Activated CD4-positive, alpha-beta T cell treated with anti-CD3 and anti-CD28 coated beads, Interleukin-2, amount 50 U/mL, for 4 hours (primary cell): Measurements from ENCODE around the gene AATK.

Experiments
- DNase-seq, 2 experiments: peaks; one replicate each; pipeline ENCODE4 v3.0.0-alpha.2; 2020

The AATK gene

DNA sequence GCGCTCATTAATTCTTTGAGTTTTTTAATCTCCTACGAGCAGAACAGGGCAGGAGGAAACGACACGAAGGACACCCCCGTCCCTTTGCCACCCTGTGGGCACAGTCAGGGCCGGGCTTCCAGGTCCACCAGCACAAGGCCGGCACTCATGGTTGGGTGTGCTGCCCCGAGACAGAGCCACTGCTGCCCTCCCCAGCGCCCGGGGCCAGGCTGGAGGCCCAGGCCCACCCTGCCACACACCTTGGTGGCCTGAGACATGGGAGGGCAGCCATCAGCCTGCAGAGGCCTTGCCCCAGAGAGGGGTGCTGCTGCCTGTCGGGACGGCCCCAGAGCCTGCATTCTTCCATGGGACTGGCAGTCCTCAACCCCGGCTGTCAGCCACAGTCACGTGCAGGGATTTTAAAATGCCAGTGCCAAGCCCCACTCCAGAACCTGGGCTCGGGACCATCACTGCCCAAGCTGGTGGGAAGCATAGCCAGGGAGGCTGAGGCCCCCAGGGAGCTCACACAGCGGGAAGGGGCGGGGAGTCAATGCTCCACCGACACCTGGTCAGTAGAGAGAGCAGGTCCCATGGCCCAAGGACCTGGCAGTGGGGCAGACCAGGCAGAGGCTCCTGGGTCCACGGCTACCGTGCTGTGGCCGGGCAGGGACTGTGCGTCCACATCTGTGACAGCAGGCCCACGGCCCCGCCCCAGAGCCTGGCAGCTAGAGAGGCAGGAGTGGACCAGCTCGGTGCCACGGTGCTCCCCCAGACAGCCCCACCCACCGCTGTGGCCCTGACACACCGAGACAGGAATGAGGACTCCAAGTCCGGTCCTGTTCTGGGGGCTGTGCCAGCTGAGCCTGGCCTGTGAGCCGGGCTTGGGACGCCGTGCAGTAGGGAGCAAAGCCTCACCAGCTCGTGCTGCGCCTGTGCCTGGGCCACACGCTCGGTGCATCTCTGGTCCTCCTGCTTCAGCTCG, 29.2 kb upstream of the AATK start:
- no peak for DNase-seq

- DNase-seq = no peak
These were observed 28.3 kb upstream of the AATK start for GRCh38 chr17:81194225-81194760.

GRCh38 chr17:81193470-81194224, 27.6 kb upstream of the AATK start:
- DNase-seq = no peak

- no peak for DNase-seq
These were observed 27.0 kb upstream of the AATK start for GRCh38 chr17:81193051-81193410.

DNA sequence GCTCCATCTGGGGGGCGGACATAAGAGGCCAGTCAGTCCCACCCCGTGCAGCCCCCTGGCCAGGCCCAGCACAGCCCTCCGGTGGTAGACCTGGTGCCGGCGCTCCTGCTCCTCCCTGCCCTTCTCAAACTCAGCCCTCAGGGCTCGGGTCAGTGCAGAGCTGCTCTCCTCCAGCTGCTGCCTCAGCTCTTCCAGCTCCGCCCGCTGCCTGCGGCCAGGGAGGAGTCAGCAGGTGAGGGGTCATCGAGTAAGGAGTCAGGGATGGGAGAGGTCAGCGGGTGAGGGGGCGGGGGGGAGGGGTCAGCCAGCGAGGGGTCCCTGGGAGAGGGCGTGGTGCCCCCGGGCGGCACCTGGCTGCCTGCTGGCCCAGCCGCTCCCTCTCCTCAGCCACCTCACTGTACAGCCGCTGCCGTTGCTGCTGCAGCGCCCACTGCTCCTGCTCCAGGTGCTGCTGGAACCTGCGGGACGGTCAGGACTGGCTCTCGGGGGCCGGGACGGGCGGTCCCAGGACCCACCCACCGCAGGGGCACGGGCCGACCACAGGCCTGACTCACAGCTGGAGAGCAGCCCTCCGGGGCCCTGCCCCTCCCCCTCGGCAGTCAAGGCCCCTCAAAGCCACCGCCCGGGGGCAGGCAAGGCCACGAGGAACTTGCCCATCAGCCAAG, 26.5 kb upstream of the AATK start:
- no peak for DNase-seq

DNA sequence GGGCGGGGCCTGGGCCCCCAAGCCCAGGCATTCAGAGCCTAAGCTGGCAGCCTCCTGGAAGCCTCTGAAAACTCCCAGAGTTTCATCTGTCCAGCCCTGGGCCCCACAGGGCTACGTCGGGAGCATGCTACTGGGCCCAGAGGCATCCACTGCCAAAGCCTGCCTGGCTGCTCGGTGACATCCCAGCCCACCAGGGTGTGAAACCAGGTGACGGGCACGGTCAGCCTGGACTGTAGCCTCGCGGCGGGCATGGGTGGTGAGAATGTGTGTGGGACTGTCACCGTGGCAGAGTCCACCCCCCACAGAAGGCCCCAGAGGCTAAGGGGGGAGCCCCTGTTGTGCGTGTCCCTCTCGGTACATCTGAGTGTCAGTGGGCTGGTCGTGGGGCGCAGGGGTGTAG, 25.6 kb upstream of the AATK start:
- DNase-seq = no peak

GRCh38 chr17:81191116-81191515, 25.1 kb upstream of the AATK start:
- no peak for DNase-seq

GRCh38 chr17:81190591-81190990, 24.6 kb upstream of the AATK start:
- DNase-seq = no peak

DNA sequence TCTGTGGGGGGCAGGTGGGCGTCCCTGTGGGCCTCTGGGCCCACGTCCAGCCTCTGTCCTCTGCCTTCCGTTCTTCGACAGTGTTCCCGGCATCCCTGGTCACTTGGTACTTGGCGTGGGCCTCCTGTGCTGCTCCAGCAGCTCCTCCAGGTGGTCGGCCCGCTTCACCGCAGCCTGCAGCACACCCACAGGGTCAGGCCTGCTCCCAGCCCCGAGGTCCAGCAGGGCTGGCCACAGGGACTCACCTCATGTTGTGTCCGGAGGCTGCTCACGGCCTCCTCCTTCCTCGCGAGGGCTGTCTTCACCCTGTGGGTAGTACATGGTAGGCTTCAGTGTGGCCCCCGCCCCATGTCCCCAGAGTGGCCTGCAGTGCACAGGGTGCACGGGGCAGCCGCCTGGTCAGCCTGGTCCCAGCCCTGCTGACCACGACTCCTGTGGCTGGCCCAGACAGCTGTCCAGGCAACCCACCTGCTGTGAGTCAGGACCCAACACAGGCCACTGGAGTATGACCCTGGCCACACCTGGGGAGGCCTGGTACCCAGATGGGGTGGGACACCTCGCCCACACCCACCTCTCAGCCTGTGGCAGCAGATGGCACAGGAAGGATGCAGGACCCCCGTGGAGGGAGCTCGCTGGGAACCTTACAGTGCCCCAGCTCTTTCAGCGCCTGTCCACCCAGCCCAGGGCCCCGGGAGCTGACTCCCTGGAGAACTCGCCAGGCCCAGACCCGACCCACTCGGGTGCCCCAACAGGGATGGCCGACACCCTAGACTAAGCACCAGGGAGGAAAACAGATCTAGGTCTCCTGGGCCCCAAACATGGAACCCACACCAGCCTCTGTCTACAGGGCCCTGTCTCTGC, 23.9 kb upstream of the AATK start:
- no peak for DNase-seq

GRCh38 chr17:81189016-81189415, 23.0 kb upstream of the AATK start:
- DNase-seq = no peak

- DNase-seq = no peak
These were observed 22.4 kb upstream of the AATK start for GRCh38 chr17:81188491-81188840.

GRCh38 chr17:81187586-81188490, 21.8 kb upstream of the AATK start:
- DNase-seq = no peak

GRCh38 chr17:81187120-81187519, 21.1 kb upstream of the AATK start:
- DNase-seq = no peak

DNA sequence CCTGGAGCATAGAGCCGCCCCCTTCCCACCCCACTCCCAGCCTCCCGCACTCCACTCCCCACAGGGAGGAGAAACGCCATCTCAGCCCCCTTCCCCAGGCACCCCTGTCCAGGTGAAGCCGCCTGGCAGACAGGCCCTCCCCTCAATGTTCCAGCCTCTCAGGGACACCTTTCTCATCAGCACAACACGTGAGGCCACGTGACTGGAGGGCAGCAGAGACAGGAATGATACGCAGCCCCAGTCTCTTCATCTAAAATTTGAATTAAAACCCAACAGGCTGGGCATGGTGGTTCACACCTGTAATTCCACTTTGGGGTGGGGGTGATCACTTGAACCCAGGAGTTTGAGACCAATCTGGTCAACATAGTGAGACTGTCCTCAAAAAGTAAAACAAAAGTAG, 20.2 kb upstream of the AATK start:
- no peak for DNase-seq

DNA sequence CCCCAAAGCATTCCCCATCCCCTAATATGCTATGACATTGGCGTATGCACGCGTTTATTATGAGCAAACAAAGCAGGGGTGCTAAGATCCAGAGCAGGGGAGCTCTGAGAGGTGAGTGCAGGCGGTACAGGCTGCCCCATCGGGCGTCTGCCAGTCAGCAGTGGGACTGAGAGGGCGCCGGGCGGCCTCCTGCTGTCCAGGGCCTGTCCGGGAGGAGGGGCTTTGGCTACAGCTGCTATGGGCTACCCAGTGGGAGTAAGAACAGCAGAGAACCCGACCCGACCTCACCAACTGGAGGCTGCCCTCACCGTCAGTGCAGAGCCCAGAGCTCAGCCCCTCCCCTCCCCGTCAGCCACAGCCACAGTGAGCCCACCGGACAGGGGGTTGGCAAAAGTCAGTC, 18.5 kb upstream of the AATK start:
- DNase-seq = no peak

DNA sequence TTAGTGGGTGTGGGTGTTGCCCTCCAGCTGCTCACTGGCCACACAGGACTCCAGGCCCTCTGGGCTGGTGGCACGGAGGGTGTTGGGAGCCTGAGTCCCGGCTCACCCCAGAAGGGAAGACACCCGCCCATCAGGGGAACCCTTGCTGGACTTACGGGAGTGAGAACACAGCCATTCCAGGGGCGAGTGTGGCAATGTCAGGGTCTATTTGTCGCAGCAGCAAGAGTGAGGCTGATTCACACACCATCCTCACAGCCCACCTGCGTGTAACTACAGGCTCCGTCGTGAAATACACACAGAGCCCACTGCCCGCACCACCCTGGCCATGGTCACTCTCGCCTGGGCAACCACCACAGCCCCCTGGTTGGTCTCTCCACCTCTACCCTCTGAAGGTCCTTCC, 17.8 kb upstream of the AATK start:
- DNase-seq = no peak

GRCh38 chr17:81183316-81183715, 17.3 kb upstream of the AATK start:
- no peak for DNase-seq

DNA sequence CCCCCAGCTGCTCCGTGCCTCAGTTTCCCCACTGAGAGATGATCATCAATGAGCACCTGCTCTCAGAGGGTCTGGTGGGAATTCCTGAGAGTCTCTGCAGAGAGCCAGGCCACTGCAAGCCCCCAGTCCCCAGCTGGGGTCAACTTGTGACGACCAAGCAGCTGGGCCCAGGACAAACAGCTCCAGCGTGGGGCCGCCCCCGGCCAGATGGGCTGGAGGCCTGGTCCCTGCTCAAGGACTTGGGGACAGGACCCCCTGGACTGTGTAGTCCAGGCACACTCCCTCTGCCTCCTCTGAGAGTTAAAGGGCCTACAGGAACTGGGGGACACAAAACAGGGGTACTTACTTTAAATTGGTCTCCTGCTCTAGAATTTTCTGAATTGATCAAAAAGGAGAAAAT, 16.6 kb upstream of the AATK start:
- DNase-seq = no peak

DNA sequence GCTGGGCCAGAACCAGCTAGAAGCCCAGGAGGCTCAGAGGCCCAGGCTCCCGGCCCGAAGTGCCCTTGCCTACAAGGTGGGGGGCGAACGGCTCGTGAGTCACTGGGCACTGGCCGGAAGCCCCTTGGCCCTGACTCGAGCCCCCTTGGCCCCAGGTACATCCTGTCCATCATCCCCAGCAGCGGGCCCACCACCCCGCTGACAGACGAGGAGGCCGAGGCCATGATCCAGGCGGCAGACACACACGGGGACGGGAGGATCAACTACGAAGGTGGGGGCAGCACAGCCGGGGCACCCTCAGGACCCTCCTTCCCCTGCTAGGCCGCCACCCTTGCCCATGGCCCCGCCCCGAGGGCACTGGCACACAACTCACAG, 15.8 kb upstream of the AATK start:
- no peak for DNase-seq

GRCh38 chr17:81180836-81181810, 15.1 kb upstream of the AATK start:
- no peak for DNase-seq
